Adrenal gland (tissue), 12 donors: ENCODE measurements around the gene SPSB4. TPM values are rescaled to one million over a fixed set of nuclear protein-coding genes. Genes with fewer than 3 reads are reported as not detected.

ENCODE experiments used
- DNase-seq, 7 donors: peaks; one replicate each; pipeline ENCODE4 v3.0.0-alpha.2; 2019 to 2020
- H3K27ac ChIP-seq, 5 donors: fragments of 200-600 bp; sonication (generic) in 4 of 5; 1 replicate in 3 of 5; 2 replicates in 2 of 5; pipeline versions ENCODE4 v1.5.1 to v1.8.0; 2016 to 2020; ENCODE audit warnings: mild to moderate bottlenecking in 1 of 5
- H3K27me3 ChIP-seq: fragments of 200-600 bp; 2 replicates; pipeline ENCODE4 v1.8.0; 2021
- H3K36me3 ChIP-seq, 2 donors: fragments of 200-600 bp; replicated peaks in 1 of 2; 1 replicate in 1 of 2; 2 replicates in 1 of 2; pipeline versions ENCODE4 v1.5.1 to v1.8.0; 2018 to 2022
- H3K4me1 ChIP-seq, 2 donors: fragments of 200-600 bp; replicated peaks in 1 of 2; 1 replicate in 1 of 2; 2 replicates in 1 of 2; pipeline versions ENCODE4 v1.5.1 to v1.8.0; 2018 to 2021
- H3K4me3 ChIP-seq, 4 donors: fragments of 200-600 bp; sonication (generic) in 3 of 4; one replicate each; pipeline ENCODE4 v1.5.1; 2016 to 2018
- H3K9me3 ChIP-seq, 3 donors: fragments of 200-600 bp; sonication (generic) in 1 of 3; replicated peaks in 1 of 3; 1 replicate in 2 of 3; 2 replicates in 1 of 3; pipeline versions ENCODE4 v1.5.1 to v1.8.0; 2016 to 2021
- CTCF ChIP-seq, 6 experiments: fragments of 450-650 bp in 4 of 6; fragments of 200-600 bp in 2 of 6; sonication (generic) in 1 of 6; IDR thresholded peaks; 1 replicate in 5 of 6; 2 replicates in 1 of 6; pipeline versions ENCODE4 v1.5.1 to v1.8.0; 2016 to 2021; ENCODE audit warnings: antibody characterized with exemption in 6 of 6, mild to moderate bottlenecking in 2 of 6, moderate library complexity in 1 of 6
- POLR2A ChIP-seq, 2 donors: fragments of 450-650 bp; IDR thresholded peaks; one replicate each; pipeline ENCODE4 v1.6.1; 2017; ENCODE audit warnings: antibody characterized with exemption in 2 of 2, mild to moderate bottlenecking in 2 of 2, moderate library complexity in 1 of 2
- WGBS, 4 donors: extraction: QIAGEN DNeasy Blood & Tissue Kit in 2 of 4; methylation state at CpG; one replicate each; pipeline versions ENCODE4 v1.1.5 to v1.1.7; 2013 to 2017; 5-methylcytosine and 5-hydroxymethylcytosine counted together
- intact Hi-C, 2 donors: fragments of 100-400 bp; cut with DNase I; formaldehyde crosslinking; loops; one replicate each; pipeline versions ENCODE4 v1.14.1 to v1.15.0; 2022 to 2023
- polyA plus RNA-seq, 3 donors: library from polyadenylated mRNA; stranded (reverse); fragments of 200-250 nt in 2 of 3; fragments of 350-450 nt in 1 of 3; fragmentation: Illumina TruSeq in 1 of 3; extraction: RNeasy Lipid Tissue Mini Kit (QIAGEN cat#74804) in 1 of 3; gene quantifications; one replicate each; pipeline ENCODE4 v1.2.3, GENCODE V29; 2013 to 2014
- total RNA-seq, 9 donors: library from RNA; depleted of rRNA in 4 of 9; stranded (reverse); fragments of >200 nt in 4 of 9; fragments of 120-200 nt in 1 of 9; fragmentation: NEBNext Ultra II Directional in 1 of 9; extraction: Animal tissue kit (Norgen Biotek cat#: 25700) in 1 of 9; gene quantifications; one replicate each; pipeline versions ENCODE4 v1.1.0 to v1.2.4, GENCODE V29; 2013 to 2023
- donor health status: healthy with polysubstance abuse.
- donor health status: Bipolar disorder and iron deficiency.
- donor health status: DM: yes; HTN: yes; CAD: no.
- donor health status: DM: no; HTN: no; CAD: no.
- donor health status: DM: no; HTN: no; CAD: no.
- donor health status: DM: yes; HTN: yes; CAD: no.

The SPSB4 gene
- total and polyA plus RNA-seq, 12 donors = 0.18 to 4.0 (median 1.1) TPM; not detected in 1

- Histone ChIP-seq H3K27ac (no peak overlapping the region), H3K36me3 (no peaks in the 10 kb centered on the region), H3K9me3 (no peaks in the 10 kb centered on the region), H3K27me3 (no peaks in the 10 kb centered on the region), H3K4me1 (no peaks in the 10 kb centered on the region), H3K4me3 (no peak overlapping the region)
- TF ChIP-seq POLR2A (IDR thresholded peaks at IDR 0.05) = no peak
- TF ChIP-seq CTCF (IDR thresholded peaks at IDR 0.05) = no peak
- no peak for DNase-seq
- intact Hi-C loops = loop anchor here (5.0 kb wide), 3 partner anchors 181 to 296 kb away; no protein-coding TSS in a partner anchor
- 75 to 93% (median 82%) methylated on average over 10 to 13 of the region's 13 CpGs for WGBS, 4 donors
Observed at GRCh38 chr3:141193066-141193830, 142.1 kb downstream of the SPSB4 start.

Other genes starting within 250 kb of the SPSB4 start
- gene SLC25A36, start 109.5 kb upstream of the SPSB4 start, total RNA-seq = 100 to 1,000 TPM in 1 of 9 donors, 10 to 100 TPM in 8; 30.0 to 124 (median 60.1) TPM
- gene SLC25A36, start 109.5 kb upstream of the SPSB4 start, polyA plus RNA-seq = 10 to 100 TPM; 21.3 to 49.1 (median 33.8) TPM
- gene PXYLP1, start 180.5 kb downstream of the SPSB4 start, total RNA-seq = 10 to 100 TPM in 2 of 9 donors, 1 to 10 TPM in 7; 5.5 to 22.7 (median 9.1) TPM
- 1 to 10 TPM; 6.3 to 7.5 (median 6.6) TPM for gene PXYLP1, start 180.5 kb downstream of the SPSB4 start, polyA plus RNA-seq